ENCODE measurements around the gene RTL1.

RTL1 gene

DNA sequence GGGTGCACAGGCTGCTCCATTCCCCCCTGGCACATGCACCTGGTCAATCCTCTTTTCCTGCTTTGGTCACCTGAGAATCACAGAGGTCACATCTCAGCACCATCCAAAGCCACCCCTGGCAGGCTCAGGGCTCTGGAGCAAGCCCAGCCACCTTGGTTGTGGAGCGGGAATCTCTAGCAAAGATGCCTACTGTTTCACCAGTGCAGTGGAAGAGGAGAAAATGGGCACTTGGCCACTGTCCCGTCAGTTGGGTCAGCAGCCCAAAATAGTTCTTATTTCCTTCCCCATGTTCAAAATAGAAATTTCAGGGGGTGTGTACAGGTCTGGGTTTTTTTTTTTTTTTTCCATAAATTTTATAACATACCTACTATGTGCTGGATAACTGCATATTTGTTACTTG, 18.3 kb downstream of the RTL1 start:
- intact Hi-C loops (cut with DNase I) = no loop called here
- no peak for DNase-seq

- DNase-seq = no peak
- intact Hi-C loops (cut with DNase I) = no loop called here
Measured at GRCh38 chr14:100884456-100884855, 19.1 kb downstream of the RTL1 start.

- intact Hi-C loops (cut with DNase I) = no loop called here
- DNase-seq = no peak
Measured at GRCh38 chr14:100883789-100884101, 19.8 kb downstream of the RTL1 start.

DNA sequence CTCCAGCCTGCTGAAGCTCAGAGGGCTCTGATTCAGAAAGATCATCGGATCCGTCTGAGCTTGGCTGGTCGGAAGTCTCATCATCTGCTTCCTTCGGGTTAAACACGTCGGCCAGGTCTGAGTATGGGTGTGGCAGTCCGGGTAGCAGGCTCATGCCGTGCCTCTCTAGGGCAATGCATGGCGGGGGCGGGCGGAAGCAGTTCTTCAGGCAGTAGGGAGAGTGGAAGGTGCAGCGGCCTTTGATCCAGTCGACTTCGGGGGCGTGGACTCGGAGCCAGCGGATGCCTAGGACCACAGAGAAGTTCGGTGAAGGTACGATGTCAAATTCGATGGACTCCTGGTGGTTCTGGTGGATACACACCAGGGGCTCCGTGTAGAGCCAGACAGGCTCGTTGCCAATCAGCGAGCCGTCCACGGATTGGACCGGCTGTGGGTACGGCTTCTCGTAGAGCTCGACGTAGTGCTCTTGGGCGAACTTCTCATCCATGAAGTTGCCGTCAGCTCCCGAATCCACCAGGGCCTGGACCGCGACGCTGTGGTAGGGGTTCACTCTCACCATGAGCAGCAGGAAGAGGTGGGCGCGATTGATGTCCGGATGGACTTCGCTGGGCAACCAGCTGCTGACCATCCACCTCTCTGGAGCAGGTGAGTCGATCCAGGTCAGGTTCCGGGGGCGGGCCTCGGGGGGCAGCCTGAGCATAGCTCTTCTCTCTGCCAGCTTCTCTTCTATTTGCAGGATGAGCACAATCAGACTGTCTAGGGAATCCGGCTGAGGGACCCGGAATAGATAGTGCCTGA, 20.3 kb downstream of the RTL1 start:
- intact Hi-C loops (cut with DNase I) = no loop called here
- peak in 1 of 42 donors; percentile 6 for DNase-seq

DNA sequence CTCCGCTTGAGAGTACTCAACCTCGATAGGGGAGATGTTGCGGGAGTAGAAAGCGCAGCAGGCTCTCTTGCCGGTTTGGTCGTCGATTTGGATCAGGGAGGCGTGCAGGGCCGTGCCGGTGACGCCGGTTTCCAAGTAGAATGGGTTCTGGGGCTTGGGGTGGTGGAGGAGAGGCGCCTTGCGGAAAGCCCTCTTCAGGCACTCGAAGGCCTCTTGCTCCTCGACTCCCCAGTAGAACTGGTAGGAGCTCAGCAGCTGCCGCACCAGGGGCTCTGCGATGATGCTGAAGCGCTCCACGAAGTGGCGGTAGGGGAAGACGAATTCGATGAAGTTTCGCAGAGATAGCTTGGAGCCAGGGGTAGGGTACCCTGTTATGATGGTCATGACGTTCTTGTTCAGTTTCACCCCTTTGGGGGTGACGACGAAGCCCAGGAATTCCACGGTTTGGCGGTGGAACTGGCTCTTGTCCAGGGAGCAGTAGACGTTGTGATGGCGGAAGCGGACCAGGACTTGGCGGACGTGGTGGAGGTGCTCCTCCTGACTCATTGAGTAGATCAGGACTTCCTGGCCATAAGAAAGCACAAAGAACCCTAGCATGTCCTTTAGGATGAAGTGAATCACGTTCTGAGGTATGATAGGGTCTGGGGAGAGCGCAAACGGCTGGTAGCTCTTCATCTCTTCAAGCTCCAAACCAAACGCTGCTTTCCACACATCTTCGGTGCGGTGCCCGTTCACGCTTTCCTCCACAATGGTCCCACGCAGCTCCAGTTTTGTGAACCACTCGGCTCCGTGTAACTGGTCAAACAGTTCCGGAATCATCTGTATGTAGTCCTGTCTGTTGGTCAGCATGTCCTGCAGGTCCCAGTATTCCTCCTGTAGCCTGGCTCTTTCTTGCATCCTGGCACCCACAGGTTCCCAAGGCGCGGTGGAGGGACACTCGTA, 21.2 kb downstream of the RTL1 start:
- DNase-seq = peak in 1 of 42 donors; percentile 23
- intact Hi-C loops (cut with DNase I) = no loop called here

GRCh38 chr14:100881211-100882025, 22.1 kb downstream of the RTL1 start:
- DNase-seq = no peak
- intact Hi-C loops (cut with DNase I) = no loop called here

GRCh38 chr14:100880271-100881101, 23.0 kb downstream of the RTL1 start:
- intact Hi-C loops (cut with DNase I) = no loop called here
- DNase-seq = no peak

GRCh38 chr14:100879782-100880181, 23.7 kb downstream of the RTL1 start:
- intact Hi-C loops (cut with DNase I) = no loop called here
- DNase-seq = no peak

DNA sequence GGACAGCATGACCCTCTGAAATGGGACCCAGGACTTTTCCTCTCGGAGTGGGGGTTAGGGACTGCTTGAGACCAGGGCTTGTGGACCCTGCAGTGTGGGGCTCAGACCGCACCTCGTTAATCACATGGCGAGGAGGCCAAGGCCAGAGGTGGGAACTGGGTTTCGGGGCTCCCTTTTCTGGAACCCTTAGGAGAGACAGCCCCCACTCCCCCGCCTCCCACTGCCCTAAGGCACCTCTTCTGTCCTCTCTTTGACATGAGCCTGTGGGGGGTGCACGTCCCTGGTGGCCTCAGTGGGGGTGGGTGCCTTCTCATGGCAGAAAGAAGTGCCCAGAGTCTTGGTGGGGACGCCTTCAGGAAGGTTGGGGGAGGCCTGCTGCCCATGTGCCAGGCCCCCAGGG, 24.3 kb downstream of the RTL1 start:
- DNase-seq = no peak
- intact Hi-C loops (cut with DNase I) = no loop called here

DNA sequence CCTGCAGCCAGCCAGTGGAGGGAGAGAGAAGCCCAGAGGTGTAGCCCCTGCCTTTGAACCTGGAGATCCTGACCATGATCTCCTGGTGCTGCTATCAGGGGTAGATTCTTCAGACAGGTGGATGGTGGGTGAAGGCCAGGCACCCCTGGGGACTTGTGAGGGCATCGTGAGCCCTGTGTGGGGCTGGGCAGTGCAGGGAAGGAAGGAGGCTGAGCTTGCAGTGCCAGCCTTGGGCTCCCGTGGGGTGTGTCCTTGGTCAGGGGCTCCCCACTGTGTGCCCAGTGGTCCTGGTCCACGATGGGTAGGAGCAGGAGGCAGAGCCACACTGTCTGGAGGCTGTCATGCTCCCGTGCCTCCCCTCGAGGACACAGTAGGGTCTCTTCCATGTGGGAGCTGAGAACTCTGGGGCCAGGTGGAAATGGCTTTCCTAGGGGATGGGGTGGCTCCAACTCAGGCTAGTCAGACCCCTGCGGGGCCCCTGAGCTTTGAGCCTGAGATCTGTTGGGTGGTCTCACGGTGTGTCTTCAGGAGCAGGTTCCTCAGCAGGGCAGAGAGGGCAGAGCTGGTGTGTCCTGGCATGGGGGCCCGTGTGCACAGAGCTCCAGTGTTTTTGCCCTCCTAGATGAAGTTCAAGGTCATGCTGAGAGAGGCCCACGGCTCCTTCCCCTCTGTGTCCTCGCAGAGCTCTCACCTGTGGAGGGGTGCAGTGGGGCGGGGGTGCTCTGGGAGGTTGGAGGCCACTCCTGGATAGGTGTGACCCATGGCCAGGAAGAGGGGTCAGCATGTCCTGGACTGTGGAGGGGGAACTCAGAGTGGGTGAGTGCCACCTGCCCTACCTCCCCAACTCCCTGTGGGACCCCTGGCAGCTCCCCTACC, 25.0 kb downstream of the RTL1 start:
- no peak for DNase-seq
- intact Hi-C loops (cut with DNase I) = no loop called here

GRCh38 chr14:100875861-100876590, 27.5 kb downstream of the RTL1 start:
- DNase-seq = peak in 1 of 42 donors; percentile 23
- intact Hi-C loops (cut with DNase I) = no loop called here

DNA sequence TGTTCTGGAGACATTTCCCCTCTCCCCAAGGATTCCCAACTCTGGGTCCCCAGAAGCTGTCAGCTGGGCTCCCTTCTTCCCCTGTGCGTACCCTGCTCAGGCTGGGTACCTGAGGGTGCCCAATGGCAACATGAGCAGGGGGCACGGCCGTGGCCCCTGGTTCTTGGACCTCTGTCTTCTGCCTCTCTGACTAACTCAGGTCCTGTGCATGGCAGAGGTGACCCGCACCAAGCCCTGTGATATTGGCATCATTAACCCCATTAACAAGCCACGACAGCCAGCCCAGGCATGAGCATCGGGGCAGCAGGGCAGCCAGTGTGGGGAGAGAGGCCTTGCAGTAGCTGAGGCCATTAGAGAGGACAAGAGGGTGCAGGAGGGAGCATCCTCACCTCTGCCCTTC, 28.4 kb downstream of the RTL1 start:
- no peak for DNase-seq
- intact Hi-C loops (cut with DNase I) = no loop called here

- peak in 1 of 42 donors; percentile 13 for DNase-seq
- intact Hi-C loops (cut with DNase I) = no loop called here
Measured at GRCh38 chr14:100874411-100875091, 29.0 kb downstream of the RTL1 start.

GRCh38 chr14:100874051-100874410, 29.5 kb downstream of the RTL1 start:
- intact Hi-C loops (cut with DNase I) = no loop called here
- no peak for DNase-seq

GRCh38 chr14:100873096-100873482, 30.4 kb downstream of the RTL1 start:
- DNase-seq = no peak
- intact Hi-C loops (cut with DNase I) = no loop called here

GRCh38 chr14:100872259-100873095, 31.0 kb downstream of the RTL1 start:
- DNase-seq = peak in 4 of 42 donors; percentile 28 to 47 (median 41)

More at GRCh38 chr14:100872259-100873095, 31.0 kb downstream of the RTL1 start:
- intact Hi-C loops (cut with DNase I) = no loop called here
